ENCODE data around the gene ADIPOR2.
A peak's percentile ranks its signal among the peaks of the same experiment; 100 is the strongest.

ADIPOR2 gene

DNA sequence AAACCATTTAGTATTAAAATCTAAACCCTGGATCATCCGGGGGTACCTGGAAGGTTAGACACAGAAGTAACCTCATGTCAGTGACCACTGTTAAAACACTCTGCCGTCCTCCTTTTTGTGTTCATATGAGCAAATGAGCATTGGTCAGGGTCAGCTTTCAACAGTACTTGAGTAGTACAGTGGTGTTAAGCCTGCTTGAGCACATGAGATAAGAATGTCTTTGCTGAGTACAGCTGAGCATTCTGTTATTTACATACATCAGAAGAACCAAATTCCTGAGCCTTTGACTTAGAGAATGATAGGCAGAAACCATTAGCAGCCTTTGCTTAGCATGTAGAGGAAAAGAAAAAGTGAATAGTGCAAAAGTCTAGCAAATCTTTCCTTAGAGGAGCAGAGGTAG lies 90.9 kb downstream of the ADIPOR2 start:
- TF ChIP-seq, protein P1, sequence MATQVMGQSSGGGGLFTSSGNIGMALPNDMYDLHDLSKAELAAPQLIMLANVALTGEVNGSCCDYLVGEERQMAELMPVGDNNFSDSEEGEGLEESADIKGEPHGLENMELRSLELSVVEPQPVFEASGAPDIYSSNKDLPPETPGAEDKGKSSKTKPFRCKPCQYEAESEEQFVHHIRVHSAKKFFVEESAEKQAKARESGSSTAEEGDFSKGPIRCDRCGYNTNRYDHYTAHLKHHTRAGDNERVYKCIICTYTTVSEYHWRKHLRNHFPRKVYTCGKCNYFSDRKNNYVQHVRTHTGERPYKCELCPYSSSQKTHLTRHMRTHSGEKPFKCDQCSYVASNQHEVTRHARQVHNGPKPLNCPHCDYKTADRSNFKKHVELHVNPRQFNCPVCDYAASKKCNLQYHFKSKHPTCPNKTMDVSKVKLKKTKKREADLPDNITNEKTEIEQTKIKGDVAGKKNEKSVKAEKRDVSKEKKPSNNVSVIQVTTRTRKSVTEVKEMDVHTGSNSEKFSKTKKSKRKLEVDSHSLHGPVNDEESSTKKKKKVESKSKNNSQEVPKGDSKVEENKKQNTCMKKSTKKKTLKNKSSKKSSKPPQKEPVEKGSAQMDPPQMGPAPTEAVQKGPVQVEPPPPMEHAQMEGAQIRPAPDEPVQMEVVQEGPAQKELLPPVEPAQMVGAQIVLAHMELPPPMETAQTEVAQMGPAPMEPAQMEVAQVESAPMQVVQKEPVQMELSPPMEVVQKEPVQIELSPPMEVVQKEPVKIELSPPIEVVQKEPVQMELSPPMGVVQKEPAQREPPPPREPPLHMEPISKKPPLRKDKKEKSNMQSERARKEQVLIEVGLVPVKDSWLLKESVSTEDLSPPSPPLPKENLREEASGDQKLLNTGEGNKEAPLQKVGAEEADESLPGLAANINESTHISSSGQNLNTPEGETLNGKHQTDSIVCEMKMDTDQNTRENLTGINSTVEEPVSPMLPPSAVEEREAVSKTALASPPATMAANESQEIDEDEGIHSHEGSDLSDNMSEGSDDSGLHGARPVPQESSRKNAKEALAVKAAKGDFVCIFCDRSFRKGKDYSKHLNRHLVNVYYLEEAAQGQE (IDR thresholded peaks at IDR 0.05; ENCODE audit: insufficient read depth in 1 of 2, low read depth in 2 of 2, low read length in 2 of 2), result no peak
- TF ChIP-seq POLR2AphosphoS5 (IDR thresholded peaks at IDR 0.05; ENCODE audit: low read depth, low read length) (no peak), SIN3A (IDR thresholded peaks at IDR 0.05; ENCODE audit: borderline replicate concordance, insufficient read depth, low read length) (no peak), TAF1 (IDR thresholded peaks at IDR 0.05; ENCODE audit: borderline replicate concordance, insufficient read depth, low read length) (no peak), FOXP2 (optimal IDR thresholded peaks at IDR 0.05; ENCODE audit: borderline replicate concordance, extremely low read depth, extremely low read length, insufficient read depth) (no peak)

DNA sequence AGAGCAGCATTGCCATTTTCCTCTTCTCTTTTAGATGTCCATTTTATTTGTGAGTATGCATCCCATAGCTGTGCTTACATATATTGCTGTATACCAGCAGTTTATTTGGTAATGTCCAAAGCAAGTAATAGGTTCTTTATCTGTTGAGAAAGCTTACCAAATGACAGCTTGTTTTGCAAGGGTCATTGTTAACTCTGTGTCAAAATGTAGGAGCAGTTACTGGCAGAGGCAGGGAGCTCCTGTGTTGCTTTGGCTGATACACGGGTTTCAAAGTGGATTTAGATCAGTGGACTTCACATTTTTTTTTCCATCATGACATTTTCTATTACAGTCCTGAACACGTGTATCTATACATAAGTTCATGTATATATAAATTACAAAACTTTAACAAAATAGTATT lies 91.3 kb downstream of the ADIPOR2 start:
- TF ChIP-seq FOXP2 (optimal IDR thresholded peaks at IDR 0.05; ENCODE audit: borderline replicate concordance, extremely low read depth, extremely low read length, insufficient read depth) (no peak), SIN3A (IDR thresholded peaks at IDR 0.05; ENCODE audit: borderline replicate concordance, insufficient read depth, low read length) (no peak), POLR2AphosphoS5 (IDR thresholded peaks at IDR 0.05; ENCODE audit: low read depth, low read length) (no peak), TAF1 (IDR thresholded peaks at IDR 0.05; ENCODE audit: borderline replicate concordance, insufficient read depth, low read length) (no peak)
- TF ChIP-seq, protein P1 (IDR thresholded peaks at IDR 0.05; ENCODE audit: insufficient read depth in 1 of 2, low read depth in 2 of 2, low read length in 2 of 2), result no peak

DNA sequence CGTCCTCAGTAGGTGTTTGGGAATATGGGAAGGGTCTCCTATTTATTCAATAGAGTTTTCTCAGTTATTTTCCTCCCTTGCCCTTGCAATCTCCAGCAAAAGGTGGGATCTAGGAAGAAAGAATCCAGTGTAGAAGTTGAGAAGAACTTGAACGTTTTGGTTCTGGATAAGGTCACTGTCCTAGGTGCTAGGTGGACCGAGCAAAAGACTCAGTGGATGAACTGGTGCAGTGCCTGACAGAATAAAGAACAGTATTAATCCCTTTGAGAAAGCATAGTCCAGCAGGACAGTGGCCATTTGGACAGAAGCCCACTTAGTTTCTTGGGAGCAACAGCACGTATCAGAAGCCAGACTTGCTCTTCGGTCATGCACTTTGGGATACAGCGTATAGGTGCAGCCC lies 96.8 kb downstream of the ADIPOR2 start:
- TF ChIP-seq, protein P1 (IDR thresholded peaks at IDR 0.05; ENCODE audit: insufficient read depth in 1 of 2, low read depth in 2 of 2, low read length in 2 of 2), result peak in 1 of 2 experiments; percentile 69; a peak in 2 of 4 replicates
- TF ChIP-seq SIN3A (IDR thresholded peaks at IDR 0.05; ENCODE audit: borderline replicate concordance, insufficient read depth, low read length), result no peak

DNA sequence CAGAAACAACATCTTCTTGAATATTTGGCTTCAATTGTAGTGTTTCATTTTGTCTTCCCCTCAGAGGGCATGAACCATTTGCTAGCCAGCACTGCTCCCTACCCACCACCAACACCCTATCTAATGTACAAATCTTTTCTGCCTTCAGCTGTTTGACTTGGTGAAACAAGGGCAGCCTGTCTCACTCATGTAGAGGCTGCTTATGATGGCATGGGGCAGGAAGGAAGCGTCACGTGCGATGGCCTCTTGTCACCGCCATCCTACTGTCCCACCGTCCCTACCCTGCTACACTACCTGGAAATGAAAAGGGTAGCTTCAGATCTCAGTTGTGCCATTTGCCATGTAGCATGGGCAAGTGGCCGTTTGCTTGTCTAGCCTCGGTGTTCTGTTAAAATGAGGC lies 99.6 kb downstream of the ADIPOR2 start:
- TF ChIP-seq POLR2AphosphoS5 (IDR thresholded peaks at IDR 0.05; ENCODE audit: low read depth, low read length), result no peak
- TF ChIP-seq, protein P1 (IDR thresholded peaks at IDR 0.05; ENCODE audit: insufficient read depth in 1 of 2, low read depth in 2 of 2, low read length in 2 of 2), result no peak
- no peak for TF ChIP-seq TAF1 (IDR thresholded peaks at IDR 0.05; ENCODE audit: borderline replicate concordance, insufficient read depth, low read length)
- TF ChIP-seq SIN3A (IDR thresholded peaks at IDR 0.05; ENCODE audit: borderline replicate concordance, insufficient read depth, low read length), result no peak
- TF ChIP-seq FOXP2 (optimal IDR thresholded peaks at IDR 0.05; ENCODE audit: borderline replicate concordance, extremely low read depth, extremely low read length, insufficient read depth), result no peak

All from PFSK-1 (cell line).